ENCODE measurements around the gene STMND1. TPM values are rescaled to one million over a fixed set of nuclear protein-coding genes. Genes with fewer than 3 reads are reported as not detected.

Gene STMND1
- total and polyA plus RNA-seq, 7 donors: not detected

DNA sequence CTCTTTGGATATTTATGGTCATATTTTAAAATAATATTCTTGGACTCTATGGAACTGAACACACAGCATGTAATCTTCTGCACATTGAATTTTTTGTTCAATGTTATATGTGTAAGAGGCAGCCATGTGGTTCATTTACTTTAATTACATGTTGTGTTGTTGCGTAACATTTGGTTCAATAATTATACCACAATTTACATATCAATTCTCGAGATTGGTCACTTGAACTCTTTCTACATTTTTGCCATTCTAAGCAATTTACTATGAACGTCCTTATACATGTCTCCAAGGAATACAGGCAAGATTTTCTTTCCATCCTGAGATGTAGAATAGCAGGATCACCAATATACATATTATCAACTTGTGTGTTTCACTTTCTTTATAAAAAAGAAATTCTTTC is 18.5 kb upstream of the STMND1 start:
- WGBS, 3 donors: 85 to 93% (median 86%) methylated on average over 3 of the region's 3 CpGs
- Histone ChIP-seq H3K36me3 (ENCODE audit: insufficient read depth in 1 of 2, low read depth in 1 of 2) (no peaks in the 10 kb centered on the region), H3K4me1 (no peaks in the 10 kb centered on the region), H3K4me3 (no peak overlapping the region), H3K27ac (no peak overlapping the region), H3K27me3 (ENCODE audit: insufficient read depth in 3 of 3, low read length in 2 of 3) (no peaks in the 10 kb centered on the region), H3K9me3 (no peaks in the 10 kb centered on the region)
- intact Hi-C loops (cut with DNase I): loop anchor here in 1 of 2 donors (10.0 kb wide), 1 partner anchor 319 kb away; the partner anchor contains the start of gene ATXN1
- DNase-seq (no peak), ATAC-seq (no peak)
- TF ChIP-seq, protein P1, sequence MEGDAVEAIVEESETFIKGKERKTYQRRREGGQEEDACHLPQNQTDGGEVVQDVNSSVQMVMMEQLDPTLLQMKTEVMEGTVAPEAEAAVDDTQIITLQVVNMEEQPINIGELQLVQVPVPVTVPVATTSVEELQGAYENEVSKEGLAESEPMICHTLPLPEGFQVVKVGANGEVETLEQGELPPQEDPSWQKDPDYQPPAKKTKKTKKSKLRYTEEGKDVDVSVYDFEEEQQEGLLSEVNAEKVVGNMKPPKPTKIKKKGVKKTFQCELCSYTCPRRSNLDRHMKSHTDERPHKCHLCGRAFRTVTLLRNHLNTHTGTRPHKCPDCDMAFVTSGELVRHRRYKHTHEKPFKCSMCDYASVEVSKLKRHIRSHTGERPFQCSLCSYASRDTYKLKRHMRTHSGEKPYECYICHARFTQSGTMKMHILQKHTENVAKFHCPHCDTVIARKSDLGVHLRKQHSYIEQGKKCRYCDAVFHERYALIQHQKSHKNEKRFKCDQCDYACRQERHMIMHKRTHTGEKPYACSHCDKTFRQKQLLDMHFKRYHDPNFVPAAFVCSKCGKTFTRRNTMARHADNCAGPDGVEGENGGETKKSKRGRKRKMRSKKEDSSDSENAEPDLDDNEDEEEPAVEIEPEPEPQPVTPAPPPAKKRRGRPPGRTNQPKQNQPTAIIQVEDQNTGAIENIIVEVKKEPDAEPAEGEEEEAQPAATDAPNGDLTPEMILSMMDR (IDR thresholded peaks at IDR 0.05): no peak

DNA sequence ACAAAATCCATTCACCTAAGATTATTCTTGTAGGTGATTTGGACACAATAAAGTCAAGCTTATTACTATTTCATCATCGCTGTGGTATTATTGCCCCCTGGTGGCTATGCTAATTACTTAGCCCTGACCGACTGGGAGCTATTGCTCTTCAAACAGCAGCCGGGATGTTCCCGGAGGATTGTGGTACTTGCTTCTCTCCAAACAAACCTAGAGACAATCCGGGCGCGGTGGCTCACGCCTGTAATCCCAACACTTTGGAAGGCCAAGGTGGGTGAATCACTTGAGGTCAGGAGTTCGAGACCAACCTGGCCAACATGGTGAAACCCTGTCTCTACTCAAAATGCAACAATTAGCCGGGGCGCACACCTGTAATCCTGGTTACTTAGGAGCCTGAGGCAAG is 15.4 kb upstream of the STMND1 start:
- Histone ChIP-seq H3K27me3 (ENCODE audit: insufficient read depth in 3 of 3, low read length in 2 of 3) (no peaks in the 10 kb centered on the region), H3K4me3 (no peak overlapping the region), H3K4me1 (no peaks in the 10 kb centered on the region), H3K9me3 (no peaks in the 10 kb centered on the region), H3K27ac (no peak overlapping the region), H3K36me3 (ENCODE audit: insufficient read depth in 1 of 2, low read depth in 1 of 2) (no peaks in the 10 kb centered on the region)
- ATAC-seq (peak; percentile 53 to 72 (median 64)), DNase-seq (no peak)
- TF ChIP-seq, protein P1 (IDR thresholded peaks at IDR 0.05): peak; percentile 62
- WGBS, 3 donors: 35 to 44% (median 36%) methylated on average over 11 of the region's 11 CpGs
- intact Hi-C loops (cut with DNase I): loop anchor here in 1 of 2 donors (10.0 kb wide), 1 partner anchor 322 kb away; the partner anchor contains the start of gene ATXN1

DNA sequence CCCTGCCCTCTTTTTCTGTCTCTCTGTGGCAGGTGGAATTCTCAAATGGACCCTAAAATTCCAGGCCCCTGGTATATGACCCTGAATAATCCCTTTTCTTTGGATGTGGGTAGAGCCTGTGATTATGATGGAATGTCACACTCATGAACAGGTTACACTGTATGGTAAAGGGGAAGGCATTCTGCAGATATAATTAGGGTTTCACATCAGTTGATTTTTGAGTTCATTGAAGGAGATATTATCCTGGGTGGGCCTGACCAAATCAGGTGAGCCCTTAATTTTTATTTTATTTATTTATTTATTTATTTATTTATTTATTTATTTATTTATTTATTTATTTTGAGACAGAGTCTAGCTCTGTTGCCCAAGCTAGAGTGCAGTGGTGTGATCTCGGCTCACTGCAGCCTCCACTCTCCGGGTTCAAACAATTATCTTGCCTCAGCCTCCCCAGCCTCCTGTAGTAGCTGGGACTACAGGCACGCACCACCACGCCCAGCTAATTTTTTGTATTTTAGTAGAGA is 13.7 kb upstream of the STMND1 start:
- Histone ChIP-seq H3K27me3 (ENCODE audit: insufficient read depth in 3 of 3, low read length in 2 of 3) (no peaks in the 10 kb centered on the region), H3K4me1 (no peaks in the 10 kb centered on the region), H3K9me3 (no peaks in the 10 kb centered on the region), H3K36me3 (ENCODE audit: insufficient read depth in 1 of 2, low read depth in 1 of 2) (no peaks in the 10 kb centered on the region), H3K27ac (no peak overlapping the region), H3K4me3 (no peak overlapping the region)
- no peak for DNase-seq
- intact Hi-C loops (cut with DNase I): loop anchor here in 1 of 2 donors (10.0 kb wide), 1 partner anchor 323 kb away; the partner anchor contains the start of gene ATXN1
- ATAC-seq: no peak
- TF ChIP-seq, protein P1 (IDR thresholded peaks at IDR 0.05): no peak
- WGBS, 3 donors: 86 to 97% (median 94%) methylated on average over 4 of the region's 4 CpGs

DNA sequence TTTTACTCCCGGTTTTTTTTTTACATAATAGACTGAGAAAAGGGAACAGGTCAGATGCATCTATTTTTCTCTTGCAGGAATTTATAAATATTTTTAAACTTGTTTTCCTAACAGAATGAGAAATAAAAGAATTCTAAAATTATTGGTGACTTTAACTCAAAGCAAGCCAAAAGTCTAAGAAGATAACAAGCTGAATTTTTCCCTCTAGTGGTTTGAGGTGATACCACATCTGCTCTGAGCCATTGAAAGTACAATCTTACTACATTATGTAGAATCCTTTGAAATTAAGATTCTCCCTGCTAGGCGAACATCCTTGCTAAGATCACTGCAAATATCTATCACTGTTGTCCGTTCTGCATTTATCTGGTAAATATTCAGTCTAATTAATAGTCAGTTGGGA is 10.7 kb upstream of the STMND1 start:
- no peak for ATAC-seq
- Histone ChIP-seq H3K4me3 (no peak overlapping the region), H3K36me3 (ENCODE audit: insufficient read depth in 1 of 2, low read depth in 1 of 2) (no peaks in the 10 kb centered on the region), H3K9me3 (no peaks in the 10 kb centered on the region), H3K4me1 (no peaks in the 10 kb centered on the region), H3K27ac (no peak overlapping the region), H3K27me3 (ENCODE audit: insufficient read depth in 3 of 3, low read length in 2 of 3) (no peaks in the 10 kb centered on the region)
- WGBS, 3 donors: 87 to 88% (median 88%) methylated on average over 3 of the region's 3 CpGs
- intact Hi-C loops (cut with DNase I): no loop called here
- DNase-seq: no peak
- TF ChIP-seq, protein P1 (IDR thresholded peaks at IDR 0.05): peak; percentile 7

DNA sequence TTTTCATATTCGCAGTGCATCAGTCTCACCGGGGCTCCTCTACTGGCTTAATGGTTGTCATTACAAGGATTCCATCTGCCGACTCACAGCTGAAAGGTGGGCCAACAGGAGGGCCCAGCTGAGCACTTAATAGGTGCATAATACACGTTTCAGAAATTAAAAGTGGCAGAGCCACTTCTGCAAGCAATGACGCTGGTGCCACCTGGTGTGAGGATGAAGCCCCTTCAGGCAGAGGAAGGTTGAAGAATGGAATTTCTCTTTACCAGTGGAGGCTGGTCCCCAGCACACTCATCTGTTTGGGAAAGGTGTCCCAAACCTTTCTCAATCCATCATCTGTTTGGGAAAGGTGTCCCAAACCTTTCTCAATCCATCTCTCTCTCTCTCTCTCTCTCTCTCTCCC is 8.2 kb upstream of the STMND1 start:
- ATAC-seq (no peak), DNase-seq (no peak)
- WGBS, 3 donors: 46 to 51% (median 49%) methylated on average over 5 of the region's 5 CpGs
- Histone ChIP-seq H3K36me3 (ENCODE audit: insufficient read depth in 1 of 2, low read depth in 1 of 2) (no peaks in the 10 kb centered on the region), H3K27me3 (ENCODE audit: insufficient read depth in 3 of 3, low read length in 2 of 3) (no peaks in the 10 kb centered on the region), H3K27ac (no peak overlapping the region), H3K9me3 (no peaks in the 10 kb centered on the region), H3K4me1 (no peaks in the 10 kb centered on the region), H3K4me3 (no peak overlapping the region)
- TF ChIP-seq, protein P1 (IDR thresholded peaks at IDR 0.05): no peak
- intact Hi-C loops (cut with DNase I): no loop called here

Measured in psoas muscle (tissue), 8 donors.